DND-41 (cell line): ENCODE data around the gene HDAC4.

Experiments used
- EZH2 ChIP-seq: IDR thresholded peaks from 3 replicates; pipeline ENCODE4 v1.6.1; 2012; ENCODE audit warnings: borderline replicate concordance, low read depth, mild to moderate bottlenecking, moderate library complexity, low read length, inconsistent platforms; ENCODE audit not compliant: severe bottlenecking
- TF ChIP-seq, protein P1 (sequence below): IDR thresholded peaks from 2 replicates; pipeline ENCODE4 v1.5.1; 2012; ENCODE audit warnings: borderline replicate concordance, low read length, moderate library complexity, mild to moderate bottlenecking; ENCODE audit not compliant: poor library complexity, severe bottlenecking; ENCODE audit errors: extremely low read depth

DNA sequence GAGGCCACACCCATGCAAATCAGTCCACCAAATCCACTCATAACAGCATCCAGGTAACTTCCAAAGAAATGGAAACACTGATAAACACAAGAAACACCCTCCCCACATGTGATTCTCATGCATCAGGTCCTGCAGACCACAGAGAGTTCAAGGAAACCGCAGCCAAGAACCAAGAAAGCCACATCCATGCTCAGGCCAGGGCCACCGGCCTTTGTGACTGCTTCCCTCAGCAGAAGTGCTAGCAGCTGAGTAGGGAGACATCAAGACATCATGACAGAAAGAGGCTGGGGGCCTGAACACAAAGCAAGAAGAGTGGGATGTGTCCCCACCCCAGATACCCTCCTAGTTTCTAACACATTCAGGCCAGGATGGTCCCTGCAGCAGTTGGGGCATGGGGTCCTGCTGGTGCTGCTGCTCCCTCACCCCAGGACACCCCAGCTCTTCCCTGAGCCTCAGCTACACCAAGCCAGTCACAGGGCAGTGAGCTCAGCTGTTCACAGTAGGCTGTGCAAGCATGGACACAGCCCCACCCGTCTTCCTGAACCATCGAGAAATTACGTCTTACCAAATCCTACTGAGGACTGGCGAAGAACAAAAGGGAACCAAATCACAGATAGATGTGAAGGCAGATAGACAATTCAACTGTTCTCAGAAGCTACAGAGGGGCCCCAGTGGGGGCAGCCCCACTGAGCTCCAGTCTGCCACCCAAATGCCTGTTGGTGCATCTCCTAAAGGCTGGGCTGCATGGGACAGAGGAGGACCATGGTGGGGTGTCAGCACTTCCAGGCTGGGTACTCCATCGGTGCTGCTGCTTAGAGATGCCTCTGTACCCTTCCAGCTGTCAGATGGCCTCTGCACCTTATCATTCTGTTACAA, 60.9 kb downstream of the HDAC4 start:
- TF ChIP-seq, protein P1, sequence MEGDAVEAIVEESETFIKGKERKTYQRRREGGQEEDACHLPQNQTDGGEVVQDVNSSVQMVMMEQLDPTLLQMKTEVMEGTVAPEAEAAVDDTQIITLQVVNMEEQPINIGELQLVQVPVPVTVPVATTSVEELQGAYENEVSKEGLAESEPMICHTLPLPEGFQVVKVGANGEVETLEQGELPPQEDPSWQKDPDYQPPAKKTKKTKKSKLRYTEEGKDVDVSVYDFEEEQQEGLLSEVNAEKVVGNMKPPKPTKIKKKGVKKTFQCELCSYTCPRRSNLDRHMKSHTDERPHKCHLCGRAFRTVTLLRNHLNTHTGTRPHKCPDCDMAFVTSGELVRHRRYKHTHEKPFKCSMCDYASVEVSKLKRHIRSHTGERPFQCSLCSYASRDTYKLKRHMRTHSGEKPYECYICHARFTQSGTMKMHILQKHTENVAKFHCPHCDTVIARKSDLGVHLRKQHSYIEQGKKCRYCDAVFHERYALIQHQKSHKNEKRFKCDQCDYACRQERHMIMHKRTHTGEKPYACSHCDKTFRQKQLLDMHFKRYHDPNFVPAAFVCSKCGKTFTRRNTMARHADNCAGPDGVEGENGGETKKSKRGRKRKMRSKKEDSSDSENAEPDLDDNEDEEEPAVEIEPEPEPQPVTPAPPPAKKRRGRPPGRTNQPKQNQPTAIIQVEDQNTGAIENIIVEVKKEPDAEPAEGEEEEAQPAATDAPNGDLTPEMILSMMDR: no peak
- no peak for TF ChIP-seq EZH2
